GM21717 (cell line): ENCODE results near the gene BPGM.
"Not testable (repeated sequence)": the region's sequence is repeated elsewhere in the genome, so short reads cannot be mapped to it uniquely, and the experiment has no call there.

Source experiments
- ATAC-seq: cut with Tn5 transposase; IDR thresholded peaks from one replicate; pipeline ENCODE4 v1.9.1; 2021; ENCODE audit warnings: mild to moderate bottlenecking, moderate library complexity; ENCODE audit not compliant: unreplicated experiment

BPGM gene

DNA sequence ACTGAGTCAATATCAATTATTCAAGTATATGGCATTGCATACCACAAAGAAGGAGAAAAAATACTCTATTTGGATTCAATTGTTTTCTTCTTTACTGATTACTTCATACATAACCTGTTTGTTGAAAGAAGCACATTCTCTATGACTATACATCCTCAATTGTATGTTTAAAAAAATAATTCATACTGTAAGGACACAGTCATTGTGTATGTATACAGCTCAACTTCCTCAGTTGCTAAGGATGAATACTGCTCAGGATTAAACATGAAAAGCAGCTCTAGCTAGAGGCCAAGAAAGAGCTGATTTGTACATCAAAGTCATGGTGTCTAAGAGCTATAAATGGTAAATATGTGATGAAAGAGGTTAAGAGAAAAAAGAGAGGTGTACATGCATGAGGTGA is 15.8 kb upstream of the BPGM start:
- no peak for ATAC-seq

DNA sequence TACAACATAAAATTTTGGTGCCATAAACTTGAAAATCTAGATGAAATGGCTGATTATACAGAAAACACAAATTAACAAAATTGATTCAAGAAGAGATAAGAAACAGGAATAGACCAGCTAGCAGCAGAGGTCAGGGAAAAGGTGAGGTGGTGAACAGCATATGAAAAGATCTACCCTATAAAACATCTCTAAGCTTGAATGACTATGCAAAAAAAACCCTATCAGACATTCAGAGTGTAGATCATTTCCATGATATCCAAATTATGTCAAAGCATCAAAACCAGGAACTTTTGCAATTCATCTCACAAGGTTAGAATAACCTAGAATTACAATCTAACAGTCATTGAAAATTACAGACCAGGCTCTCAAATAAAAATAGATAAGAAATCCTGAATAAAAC is 14.6 kb upstream of the BPGM start:
- ATAC-seq = no peak

DNA sequence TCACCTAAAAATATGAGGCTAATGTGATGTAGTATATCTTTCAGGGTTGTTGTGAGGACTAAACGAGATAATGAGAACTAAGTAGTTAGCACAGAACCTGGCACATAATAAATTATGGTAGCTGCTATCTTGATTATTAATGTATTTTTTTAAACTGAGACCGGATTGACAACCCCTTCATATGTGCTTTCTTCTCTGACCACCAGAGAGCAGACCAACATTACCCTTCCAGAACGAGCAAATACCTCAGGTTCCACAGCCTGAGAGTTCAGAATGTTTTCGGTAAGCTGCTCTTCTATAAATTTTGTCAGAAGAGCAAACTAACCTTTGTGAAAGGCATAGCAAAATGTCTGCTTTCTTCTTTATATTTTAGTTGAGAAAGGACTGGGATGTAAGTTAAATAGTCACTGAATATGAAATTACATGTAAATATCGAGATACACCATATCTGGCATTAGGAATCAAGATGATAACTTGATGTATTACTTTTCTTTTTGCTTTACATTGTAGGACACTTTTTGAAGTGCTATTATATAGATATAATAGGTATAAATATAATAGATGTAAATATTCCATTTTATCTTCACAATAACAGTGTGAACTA is 13.6 kb upstream of the BPGM start:
- no peak for ATAC-seq

DNA sequence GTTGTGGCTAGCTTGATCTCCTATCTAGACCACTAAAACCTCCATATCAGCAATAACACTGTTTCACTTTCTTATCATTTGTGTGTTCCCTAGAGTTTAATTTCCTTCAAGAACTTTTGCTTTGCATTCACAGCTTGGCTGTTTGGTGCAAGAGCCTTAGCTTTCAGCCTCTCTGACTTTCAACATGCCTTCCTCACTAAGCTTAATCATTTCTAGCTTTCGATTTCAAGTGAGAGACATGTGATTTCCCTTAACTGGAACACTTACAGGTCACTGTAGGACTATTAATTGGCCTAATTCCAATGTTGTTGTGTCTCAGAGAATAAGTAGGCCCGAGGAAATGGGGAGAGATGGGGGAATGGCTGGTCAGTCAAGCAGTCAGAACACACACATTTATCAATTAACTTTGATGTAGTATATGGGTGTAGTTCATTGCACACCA is 10.6 kb upstream of the BPGM start:
- ATAC-seq = peak; percentile 74

DNA sequence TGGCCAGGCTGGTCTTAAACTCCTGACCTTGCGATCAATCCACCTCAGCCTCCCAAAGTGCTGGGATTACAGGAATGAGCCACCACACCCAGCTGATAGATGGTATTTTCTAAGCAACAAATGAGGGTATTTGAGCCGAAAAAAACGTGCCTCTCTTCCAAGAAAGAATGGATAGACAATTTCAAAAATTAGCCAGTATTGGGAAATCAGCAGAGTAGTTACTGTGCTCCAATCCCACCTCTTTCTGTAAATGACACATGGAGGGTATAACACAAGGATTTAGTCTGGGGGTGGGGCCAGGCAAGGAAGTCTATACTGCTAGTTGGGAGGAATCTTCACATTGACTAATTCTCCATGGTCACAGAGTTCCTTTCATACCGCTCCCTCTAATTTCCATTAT is 9.2 kb upstream of the BPGM start:
- ATAC-seq = no peak

DNA sequence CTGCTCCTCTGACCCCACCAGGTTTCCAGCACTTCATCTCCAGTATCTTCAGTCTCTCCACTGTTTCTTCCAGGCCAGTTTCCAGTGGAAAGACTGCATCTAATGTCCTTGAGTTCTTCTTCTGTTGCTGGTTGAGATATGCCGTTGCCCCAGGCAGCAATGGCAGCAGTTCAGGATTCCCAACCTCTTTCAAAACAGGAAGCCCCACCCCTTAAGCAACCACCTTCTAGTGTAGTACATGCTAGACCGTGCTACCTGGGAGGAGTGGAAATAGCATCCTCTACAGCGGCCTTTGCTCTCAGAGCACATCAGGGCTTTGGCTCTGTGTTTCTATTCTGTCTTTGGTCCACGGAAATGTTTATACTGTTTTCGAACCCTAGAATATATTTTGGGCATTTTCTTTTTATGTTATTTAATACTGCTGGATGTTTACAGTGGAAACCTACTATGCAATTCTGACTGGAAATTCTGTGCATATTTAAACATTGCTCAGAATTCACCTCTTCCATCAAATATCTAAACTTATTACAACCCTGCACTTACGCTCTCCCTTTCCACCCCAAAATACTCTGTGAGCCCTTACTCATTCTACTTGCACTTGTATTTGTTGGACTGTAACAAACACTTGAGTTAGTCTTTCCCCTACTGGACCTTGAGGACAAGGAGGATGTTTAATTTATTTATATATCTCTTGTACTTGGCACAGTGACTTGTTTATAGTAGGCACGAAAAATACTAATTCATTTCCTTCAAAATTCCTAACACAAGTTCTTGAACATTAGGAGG is 8.5 kb upstream of the BPGM start:
- ATAC-seq = no peak

DNA sequence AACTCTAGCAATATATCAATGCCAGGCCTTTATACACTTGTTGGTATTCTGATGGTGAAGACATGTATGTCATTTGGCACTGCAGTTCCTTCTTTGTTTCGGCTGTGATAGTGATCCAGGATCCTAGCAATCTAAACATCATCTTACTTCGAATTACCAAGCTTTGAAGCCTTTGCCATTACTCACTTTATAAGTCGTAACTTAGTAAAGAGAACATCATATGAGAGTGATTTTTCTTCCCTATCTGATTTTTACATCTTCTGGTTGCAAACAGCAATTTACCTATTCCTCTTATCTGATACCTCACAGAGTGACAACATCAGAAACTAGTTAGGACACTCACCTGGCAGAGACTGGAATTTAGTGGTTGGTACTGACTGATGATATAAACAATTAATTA is 7.6 kb upstream of the BPGM start:
- no peak for ATAC-seq

DNA sequence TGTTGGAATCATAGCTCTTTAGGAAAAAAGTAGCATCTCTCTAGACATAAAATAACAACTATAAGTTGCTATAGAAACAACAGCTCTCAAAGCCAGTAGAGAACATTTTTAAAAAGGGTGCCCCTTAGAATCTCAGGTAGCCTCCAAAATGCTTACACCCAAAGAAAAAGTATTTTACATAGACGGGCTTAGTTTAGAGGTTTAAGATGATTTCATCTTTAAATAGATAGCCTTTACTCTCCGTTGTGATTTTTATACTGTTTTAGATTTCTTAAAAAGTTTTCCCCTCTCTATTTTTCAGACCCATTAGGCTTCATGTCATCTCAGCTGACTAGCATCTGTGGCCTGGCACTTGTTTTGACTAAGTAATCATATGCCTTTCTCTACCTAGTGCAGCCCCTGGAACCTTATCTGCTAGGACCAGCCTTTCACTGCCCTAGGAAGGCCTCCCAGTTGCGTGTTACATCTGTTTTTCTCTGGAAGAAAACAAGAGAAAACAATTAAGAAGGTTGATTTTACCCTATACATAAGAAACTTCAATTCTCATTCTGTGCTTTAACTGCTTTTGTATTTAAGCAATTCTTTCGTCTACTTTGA is 6.9 kb upstream of the BPGM start:
- no peak for ATAC-seq

DNA sequence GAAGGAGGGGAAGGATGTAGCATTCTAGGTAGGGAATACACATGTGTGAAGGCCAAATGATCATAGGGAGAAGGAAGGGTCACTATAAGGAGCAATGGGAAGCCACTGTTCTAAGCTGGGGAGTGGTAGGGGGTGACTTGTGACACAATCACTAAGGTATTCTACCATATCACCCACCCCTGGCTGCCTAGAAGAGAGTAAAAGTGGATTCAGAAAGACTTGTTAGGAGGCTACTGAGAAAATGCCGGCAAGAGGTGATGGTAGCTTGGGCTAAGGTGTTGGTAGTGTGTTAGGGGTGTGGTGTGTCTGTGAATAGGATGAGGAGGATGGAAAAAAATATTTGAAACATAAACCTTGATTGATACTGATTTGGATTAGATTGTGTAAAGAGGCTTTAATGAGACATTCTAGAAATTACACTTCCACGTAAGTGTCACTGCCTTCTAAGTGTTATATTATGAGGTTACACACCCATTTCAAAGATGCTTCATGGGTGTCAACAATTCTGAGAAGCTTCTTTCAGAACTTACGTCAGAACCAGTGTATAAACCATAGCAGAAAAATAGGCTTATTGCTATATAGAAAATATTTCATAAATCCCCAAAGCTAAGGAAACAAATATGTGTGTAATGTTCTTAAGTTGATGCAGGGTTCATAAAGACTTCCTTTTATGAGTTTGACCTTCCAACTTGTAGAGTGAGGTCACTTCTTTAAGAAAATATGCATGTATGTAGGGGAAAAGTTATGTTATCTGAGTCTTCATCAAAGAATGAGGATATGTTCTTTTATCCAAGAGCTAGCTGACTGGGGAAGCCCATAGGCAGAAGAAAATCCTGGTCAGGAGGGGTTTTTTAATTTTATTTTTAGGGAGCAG is 5.6 kb upstream of the BPGM start:
- no peak for ATAC-seq

DNA sequence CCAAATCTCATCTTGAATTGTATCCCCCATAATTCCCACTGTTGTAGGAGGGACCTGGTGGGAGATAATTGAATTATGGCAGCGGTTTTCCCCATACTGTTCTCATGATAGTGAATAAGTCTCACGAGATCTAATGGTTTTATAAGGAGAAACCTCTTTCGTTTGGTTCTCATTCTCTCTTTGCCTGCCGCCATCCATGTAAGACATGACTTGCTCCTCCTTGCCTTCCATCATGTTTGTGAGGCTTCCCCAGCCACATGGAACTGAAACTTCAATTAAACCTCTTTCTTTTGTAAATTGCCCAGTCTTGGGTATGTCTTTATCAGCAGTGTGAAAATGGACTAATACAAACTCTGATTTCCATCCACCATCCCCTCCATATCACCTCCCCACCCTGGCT is 4.7 kb upstream of the BPGM start:
- not testable (repeated sequence) for ATAC-seq

DNA sequence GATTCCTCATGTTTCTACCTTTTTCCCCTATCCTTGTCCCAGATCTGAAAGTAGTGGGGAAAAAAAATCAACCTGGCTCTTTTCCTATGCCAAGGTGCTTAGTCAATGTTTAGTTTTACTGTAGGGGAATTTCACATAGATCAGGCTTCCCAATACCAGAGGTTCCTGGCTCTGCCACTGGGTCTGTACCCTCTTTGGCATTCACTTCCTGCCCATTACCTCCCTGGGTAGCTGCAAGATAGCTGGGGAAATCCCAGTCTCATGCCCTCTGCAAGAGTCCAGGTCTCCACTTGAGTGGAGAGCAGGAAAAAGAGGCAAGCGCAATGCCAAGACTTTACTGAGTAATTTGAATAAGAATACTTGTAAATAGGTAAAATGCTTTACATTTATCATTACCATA is 3.5 kb upstream of the BPGM start:
- no peak for ATAC-seq

DNA sequence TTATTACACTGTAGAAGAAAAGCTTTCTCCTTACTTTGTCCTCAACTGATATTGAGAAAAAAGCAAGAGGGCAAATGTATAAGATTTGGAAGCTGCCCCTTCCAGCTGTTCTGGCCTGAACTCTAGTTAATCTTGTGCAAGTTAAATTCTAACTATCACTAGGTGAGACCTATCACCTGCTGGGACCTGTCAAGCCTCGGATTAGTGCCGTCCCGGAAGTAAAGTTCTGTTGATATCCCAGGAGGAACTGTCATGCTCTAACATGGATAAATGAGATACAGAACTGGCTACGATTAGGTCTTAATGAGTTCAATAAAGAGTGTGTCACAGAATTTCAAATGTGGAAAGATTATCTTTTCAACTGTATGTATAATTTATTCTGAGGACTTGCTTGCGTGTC is 1.2 kb upstream of the BPGM start:
- no peak for ATAC-seq

DNA sequence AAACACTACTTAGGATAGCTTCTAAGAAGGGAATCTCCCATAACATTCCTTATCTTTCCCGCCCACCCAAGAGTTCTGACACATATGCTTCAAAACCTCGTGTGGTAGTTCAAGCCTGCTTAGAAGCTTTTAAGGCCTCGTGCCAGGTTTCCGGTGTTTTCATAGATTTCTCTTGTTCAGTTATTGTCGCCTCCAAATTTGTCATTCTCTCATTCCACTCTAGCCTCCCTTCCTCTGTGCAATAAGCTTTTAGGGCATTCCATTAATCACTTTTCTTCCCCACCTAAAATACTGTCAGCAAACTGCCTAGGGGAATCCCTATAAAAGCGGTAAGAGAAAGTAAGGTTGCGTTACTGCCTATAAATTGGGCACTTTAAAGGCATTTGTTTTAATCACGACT is 718 bp upstream of the BPGM start:
- ATAC-seq = no peak

DNA sequence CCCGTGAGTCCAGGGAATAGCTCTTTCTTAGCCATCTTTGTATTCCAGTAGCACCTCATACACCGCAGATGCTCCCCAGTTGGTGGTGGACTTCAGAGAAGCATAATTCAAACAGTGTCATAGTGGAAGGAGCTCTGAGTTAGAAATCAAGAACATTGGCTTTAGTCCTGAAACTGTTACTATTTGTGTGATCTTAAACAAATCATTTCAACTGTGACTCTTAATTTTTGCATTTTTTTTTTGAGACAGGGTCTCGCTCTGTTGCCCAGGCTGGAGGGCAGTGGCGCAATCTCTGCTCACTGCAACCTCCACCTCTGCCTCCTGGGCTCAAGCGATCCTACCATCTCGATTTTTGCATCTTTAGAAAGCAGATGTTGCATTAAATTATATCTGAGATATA is 1.8 kb downstream of the BPGM start:
- no peak for ATAC-seq

DNA sequence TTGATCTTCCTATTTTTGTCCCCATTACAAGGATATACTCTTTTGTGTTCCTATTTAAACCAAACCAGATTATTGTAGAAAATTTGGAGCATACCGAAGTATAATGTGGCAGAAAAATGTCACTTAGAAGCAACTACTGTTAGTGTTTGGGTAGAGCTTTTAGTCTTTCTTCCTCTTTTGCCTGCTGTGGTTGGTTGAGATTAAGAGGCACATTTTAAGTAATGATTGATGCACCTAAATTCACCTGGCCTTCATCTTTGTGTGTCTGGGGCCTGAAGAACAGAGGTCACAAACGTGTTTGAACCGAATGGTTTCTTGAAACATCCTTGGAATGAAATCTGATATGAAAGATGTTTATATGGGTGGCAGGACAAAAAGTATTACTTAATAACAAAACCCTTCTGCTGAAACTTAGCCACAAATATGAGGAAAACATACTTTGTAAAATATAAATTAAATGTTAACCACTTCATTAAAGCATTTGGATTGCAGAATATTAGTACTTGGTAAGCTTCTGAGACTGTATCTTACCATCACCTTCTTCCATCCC is 2.6 kb downstream of the BPGM start:
- ATAC-seq = no peak

DNA sequence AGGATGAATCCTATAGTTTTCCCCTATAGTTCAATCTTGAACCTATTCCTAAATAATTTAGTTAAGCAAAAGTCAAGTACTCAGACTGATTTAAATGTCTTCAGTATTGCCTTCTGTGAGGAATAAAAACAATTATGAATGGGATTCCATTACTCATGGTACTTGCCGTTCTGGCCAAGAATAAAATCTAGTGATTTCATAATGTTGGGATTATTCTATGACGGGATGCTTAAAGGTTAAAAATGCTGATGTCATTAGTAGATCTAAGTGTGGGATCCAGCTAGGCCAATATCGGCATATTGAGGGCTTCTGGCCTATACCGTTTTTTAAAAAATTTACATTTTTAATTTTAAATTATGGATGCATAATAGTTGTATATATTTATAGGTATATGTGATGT is 5.3 kb downstream of the BPGM start:
- ATAC-seq = no peak

DNA sequence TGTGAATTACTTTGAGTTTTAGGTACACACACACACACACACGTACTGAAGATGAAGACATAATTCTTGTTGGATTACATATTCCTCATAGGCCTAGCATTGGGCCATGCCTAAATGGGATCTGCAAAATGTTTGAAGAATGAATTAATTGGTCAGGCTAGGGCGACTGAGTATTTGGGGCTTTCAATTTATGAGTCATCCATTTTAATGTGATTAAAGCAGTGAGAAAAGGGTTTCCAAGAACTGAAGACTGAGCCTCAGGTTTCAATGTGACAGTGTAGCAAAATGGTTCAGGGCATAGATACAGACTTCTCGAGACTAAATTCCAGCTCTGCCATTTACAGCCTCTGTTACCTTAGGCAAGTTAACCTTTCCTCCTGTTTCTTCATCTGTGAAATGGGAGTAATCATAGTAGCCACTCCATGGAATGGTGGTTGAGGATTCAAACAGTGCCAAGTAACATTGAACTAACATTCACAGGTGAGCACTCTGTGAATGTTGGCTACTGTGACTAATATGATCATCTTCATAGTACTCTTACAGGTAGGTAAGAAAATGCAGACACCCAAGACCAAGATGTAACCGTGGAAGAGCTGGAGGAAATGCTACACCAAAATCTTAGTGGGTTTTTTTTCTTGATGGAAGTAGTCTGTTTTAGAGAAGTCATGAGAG is 7.6 kb downstream of the BPGM start:
- no peak for ATAC-seq

DNA sequence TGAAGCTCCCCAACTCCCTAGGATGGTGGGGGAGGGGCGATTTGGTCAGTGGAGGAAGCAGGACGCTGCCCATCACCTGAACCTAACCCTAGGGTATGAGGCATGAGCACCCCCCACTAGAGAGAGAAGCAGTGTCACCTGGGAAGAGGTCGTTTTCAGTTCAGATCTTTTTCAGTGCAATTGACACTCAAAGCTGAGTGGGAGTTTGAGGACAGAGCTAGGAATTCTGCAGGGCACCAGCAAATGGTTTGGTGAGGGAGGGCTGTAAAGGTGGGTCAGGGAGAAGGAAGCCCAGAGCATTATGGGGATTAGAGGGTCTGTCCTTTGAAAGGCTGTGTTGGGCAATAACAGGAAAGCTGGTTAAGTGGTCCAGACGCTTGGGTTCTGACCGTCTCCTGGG is 10.9 kb downstream of the BPGM start:
- ATAC-seq = no peak

DNA sequence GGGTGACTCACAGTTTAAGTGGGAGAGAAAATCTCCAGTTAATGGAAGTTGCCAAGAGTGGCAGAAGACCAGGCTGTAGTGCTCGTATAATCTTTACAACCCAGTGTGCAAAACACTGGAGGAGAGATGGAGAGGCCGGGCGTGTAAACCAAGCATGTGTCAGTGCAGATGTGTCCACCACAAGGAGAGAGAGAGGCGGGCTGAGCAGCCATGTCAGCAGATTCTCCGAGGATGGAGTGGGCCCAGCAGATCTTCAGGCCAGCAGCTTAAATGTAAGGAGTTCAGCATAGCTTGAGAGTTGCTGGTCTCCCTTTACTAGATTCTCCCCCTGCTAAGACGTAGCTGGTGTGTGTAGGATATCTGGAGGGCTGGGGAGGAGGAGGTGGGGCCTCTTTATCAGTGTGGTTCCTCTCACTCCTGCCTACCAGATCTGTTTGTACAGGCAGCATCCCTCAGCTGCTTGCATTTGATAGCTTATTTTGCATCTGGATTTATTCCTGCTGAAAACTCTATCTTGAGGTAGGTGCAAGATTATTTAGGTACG is 13.7 kb downstream of the BPGM start:
- no peak for ATAC-seq

DNA sequence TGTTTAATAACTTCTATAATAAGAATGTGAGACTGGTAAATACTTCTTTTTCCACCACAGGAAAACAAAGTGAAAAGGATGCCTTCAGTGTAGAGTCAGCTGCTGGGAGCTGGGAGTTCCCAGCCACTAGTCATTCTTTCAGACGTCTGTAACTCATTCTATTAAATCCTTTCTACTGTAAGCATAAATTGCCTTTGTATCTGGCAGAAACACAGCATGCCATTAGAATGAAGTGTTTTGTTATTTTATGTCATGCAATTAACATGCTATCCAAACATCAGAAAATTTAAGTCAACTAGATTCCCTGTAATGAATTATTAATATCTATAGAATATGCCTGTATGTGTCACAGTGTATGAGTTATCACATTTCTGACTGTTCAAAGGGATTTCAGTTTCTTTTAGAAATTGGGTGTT is 14.3 kb downstream of the BPGM start:
- ATAC-seq = no peak
